GM12865 (cell line): Measurements from ENCODE around the gene XPO1.

Experiments
- DNase-seq: peaks from one replicate; pipeline ENCODE4 v3.0.0; 2010; ENCODE audit warnings: low read depth
- H3K4me3 ChIP-seq: 2 replicates; pipeline ENCODE4 v1.5.1; 2011; ENCODE audit warnings: mild to moderate bottlenecking, low read depth, low read length, control low read depth
- TF ChIP-seq, protein P1 (sequence below): IDR thresholded peaks from 2 replicates; pipeline ENCODE4 v1.5.1; 2011; ENCODE audit warnings: low read length, control low read depth, low read depth, inconsistent platforms; ENCODE audit not compliant: insufficient read depth; ENCODE audit errors: missing control alignments

XPO1 gene

DNA sequence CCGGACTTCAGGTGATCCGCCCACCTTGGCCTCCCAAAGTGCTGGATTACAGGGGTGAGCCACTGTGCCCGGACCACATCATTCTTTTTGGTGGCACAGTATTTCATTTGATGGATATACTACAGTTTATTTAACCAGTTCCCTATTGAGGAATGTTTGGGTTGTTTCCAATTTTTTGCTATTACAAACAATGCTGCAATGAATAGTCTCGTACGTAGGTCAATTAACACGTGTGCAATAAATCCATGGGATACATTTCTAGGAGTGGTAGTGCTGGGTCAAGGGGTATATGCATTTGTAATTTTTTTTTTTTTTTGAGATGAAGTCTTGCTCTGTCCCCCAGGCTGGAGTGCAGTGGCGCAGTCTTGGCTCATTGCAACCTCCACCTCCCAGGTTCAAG, 28.4 kb upstream of the XPO1 start:
- DNase-seq, result no peak
- no peak overlapping the region for H3K4me3 ChIP-seq
- TF ChIP-seq, protein P1, sequence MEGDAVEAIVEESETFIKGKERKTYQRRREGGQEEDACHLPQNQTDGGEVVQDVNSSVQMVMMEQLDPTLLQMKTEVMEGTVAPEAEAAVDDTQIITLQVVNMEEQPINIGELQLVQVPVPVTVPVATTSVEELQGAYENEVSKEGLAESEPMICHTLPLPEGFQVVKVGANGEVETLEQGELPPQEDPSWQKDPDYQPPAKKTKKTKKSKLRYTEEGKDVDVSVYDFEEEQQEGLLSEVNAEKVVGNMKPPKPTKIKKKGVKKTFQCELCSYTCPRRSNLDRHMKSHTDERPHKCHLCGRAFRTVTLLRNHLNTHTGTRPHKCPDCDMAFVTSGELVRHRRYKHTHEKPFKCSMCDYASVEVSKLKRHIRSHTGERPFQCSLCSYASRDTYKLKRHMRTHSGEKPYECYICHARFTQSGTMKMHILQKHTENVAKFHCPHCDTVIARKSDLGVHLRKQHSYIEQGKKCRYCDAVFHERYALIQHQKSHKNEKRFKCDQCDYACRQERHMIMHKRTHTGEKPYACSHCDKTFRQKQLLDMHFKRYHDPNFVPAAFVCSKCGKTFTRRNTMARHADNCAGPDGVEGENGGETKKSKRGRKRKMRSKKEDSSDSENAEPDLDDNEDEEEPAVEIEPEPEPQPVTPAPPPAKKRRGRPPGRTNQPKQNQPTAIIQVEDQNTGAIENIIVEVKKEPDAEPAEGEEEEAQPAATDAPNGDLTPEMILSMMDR, result no peak

DNA sequence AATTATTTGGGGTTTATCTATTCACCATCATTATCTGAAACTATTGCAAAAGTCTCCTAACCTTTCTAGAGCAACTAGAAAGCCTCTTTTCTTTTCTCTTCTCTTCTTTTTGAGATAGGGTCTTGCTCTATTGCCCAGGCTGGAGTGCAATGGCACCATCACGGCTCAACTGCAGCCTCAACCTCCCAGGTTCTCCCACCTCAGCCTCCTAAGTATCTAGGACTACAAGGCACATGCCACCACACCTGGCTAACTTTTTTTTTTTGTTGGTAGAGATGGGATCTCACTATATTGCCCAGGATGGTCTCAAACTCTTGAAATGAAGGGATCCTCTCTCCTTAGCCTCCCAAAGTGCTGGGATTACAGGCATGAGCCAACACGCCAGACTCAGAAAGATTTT, 24.5 kb upstream of the XPO1 start:
- TF ChIP-seq, protein P1, result no peak
- no peak overlapping the region for H3K4me3 ChIP-seq
- DNase-seq, result no peak

DNA sequence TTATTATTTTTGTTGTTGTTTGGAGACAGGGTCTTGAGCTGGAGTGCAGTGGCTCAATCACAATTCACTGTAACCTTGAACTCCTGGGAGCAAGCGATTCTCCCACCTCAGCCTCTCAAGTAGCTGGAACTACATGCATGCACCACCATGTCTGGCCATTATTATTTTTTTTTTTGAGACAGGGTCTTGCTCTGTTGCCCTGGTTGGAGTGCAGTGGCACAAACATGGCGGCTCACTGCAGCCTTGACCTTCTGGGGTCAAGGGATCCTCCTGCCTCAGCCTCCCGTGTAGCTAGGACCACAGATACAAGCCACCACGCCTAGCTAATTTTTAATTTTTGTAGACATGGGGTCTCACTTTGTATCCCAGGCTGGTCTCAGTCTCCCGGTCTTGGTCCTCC, 20.0 kb upstream of the XPO1 start:
- H3K4me3 ChIP-seq, result no peak overlapping the region
- TF ChIP-seq, protein P1, result no peak
- no peak for DNase-seq

DNA sequence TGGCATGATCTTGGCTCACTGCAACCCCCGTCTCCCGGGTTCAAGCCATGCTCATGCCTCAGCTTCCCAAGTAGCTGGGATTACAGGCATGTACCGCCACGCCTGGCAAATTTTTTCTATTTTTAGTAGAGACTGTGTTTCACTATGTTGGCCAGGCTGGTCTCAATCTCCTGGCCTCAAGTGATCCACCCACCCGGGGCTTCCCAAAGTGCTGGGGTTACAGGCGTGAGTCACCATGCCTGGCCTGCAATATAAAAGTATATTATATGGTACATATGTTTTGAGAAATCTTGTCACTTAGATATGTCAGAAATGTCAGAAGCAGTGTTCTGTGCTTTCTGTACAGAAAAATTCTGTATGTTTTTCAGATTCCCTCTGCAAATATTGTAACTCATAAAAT, 19.2 kb upstream of the XPO1 start:
- DNase-seq, result no peak
- H3K4me3 ChIP-seq, result no peak overlapping the region
- TF ChIP-seq, protein P1, result no peak

DNA sequence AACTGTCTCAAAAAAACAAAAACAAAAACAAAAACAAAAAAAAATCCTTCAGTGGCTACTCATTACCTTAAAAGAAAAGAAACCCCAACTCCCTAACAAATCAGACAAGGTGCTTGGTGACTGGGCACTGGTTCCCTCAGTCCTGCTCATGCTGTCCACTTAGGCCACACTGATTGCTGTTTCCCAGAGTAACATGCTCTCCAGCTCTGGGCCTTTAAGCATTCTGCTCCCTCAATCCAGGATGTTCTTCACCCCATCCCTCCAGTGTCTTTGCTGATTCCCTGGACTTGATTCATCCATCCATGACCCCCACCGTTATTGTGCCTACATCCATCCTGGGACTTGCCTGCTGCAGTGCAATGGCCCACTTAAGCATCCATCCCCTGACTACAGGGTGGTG, 16.4 kb upstream of the XPO1 start:
- TF ChIP-seq, protein P1, result no peak
- DNase-seq, result no peak
- H3K4me3 ChIP-seq, result no peak overlapping the region

DNA sequence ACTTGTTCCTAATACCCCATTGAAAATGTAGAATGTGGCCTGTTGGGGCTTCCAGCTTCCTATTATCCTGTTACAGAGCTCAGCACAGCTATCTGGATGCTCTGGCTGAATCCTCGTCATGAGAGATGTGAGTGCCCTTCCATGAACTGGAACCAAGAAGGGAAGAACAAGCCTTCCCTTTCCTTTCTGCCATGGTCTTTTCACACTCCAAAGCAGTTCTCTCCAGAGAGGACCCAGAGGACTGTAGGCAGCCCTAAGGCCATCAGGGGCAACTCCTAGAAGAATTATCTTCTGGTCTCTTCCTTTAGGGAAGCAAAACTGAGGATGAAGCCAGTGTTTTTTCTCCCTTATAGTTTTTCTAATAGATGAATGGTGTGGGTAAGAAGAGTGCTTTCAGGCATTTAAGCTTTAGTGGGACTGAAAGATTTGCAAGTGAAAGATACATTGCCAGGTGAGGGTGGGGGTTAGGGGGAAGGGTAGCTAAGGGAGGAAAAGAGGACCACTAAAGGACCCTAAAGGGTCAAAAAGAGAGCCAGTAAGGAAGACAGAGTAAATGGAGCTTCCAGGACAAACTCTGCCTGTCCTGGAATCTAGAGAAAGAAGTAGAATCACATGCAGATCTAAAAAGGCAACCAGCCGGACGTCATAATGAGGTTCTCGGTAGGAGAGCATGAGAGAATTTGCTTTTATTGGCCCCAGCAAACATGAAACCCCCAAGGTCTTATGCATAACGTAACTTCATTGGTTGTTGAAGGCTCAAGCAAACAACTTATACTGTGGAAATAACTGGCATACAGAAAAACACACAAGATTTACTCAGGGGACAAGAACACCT, 12.4 kb upstream of the XPO1 start:
- TF ChIP-seq, protein P1, result no peak
- no peak overlapping the region for H3K4me3 ChIP-seq
- DNase-seq, result no peak

DNA sequence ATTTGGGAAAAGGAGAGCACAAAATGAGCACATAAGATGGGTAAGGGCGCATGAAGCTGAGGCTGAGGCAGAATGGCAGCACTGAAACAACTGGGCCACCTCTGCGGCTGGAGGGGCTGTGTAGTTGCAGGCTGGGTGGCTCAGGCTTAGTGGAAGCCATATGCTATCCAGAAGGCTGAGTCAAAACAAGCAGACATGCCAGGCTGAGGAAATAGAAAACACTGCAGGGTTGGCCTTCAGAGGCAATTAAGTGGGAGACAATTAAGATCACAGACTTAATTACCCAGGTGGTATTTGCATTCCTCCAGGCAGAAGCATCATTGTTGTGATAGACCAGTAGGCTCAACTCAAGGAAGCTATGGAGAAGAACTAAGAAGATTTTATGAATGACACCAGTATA, 11.4 kb upstream of the XPO1 start:
- DNase-seq, result no peak
- TF ChIP-seq, protein P1, result no peak
- H3K4me3 ChIP-seq, result no peak overlapping the region
